ENCODE measurements around the gene GPR137. TPM values are rescaled to one million over a fixed set of nuclear protein-coding genes. Genes with fewer than 3 reads are reported as not detected.
A peak's percentile ranks its signal among the peaks of the same experiment; 100 is the strongest.

The GPR137 gene
- total RNA-seq, 1 donor from 2014 or later = 4.9 TPM

GRCh38 chr11:64334764-64335735 lies 49.4 kb downstream of the GPR137 start:
- Histone ChIP-seq H2AFZ (replicated peaks) (no peak overlapping the region), H3K36me3 (no peaks in the 10 kb centered on the region), H3K79me2 (ENCODE audit: low read depth) (no peaks in the 10 kb centered on the region), H3F3A (ENCODE audit: low read depth) (no peaks in the 10 kb centered on the region), H3K4me1 (no peaks in the 10 kb centered on the region), H4K20me1 (ENCODE audit: low read depth) (no peaks in the 10 kb centered on the region), H3K4me2 (no peak overlapping the region), H3K27me3 (peaks cover 11% of the 10 kb centered on the region), H3K9me3 (ENCODE audit: low read depth) (no peaks in the 10 kb centered on the region), H3K4me3 (no peak overlapping the region), H3K27ac (no peak overlapping the region), H3K9ac (no peak overlapping the region)
- H3K9me3 Mint-ChIP-seq = no peaks in the 10 kb centered on the region
- H3K4me1 Mint-ChIP-seq = peaks cover 10% of the 10 kb centered on the region
- DNase-seq (ENCODE audit: low spot score) = peak; percentile 51
- H3K36me3 Mint-ChIP-seq = no peaks in the 10 kb centered on the region
- TF ChIP-seq EZH2 (IDR thresholded peaks at IDR 0.05) = no peak
- TF ChIP-seq EZH2phosphoT487 (IDR thresholded peaks at IDR 0.05) = no peak
- TF ChIP-seq CTCF (IDR thresholded peaks at IDR 0.05) = no peak
- peaks cover 21% of the 10 kb centered on the region for H3K27me3 Mint-ChIP-seq (ENCODE audit: insufficient read depth, low read depth)
- H3K4me3 Mint-ChIP-seq = no peak overlapping the region
- H3K27ac Mint-ChIP-seq = no peak overlapping the region

GRCh38 chr11:64337538-64338249 lies 52.0 kb downstream of the GPR137 start:
- Histone ChIP-seq H2AFZ (replicated peaks) (no peak overlapping the region), H3K27me3 (peaks cover 31% of the 10 kb centered on the region), H3K9ac (no peak overlapping the region), H3K9me3 (ENCODE audit: low read depth) (no peaks in the 10 kb centered on the region), H4K20me1 (ENCODE audit: low read depth) (no peaks in the 10 kb centered on the region), H3K79me2 (ENCODE audit: low read depth) (no peaks in the 10 kb centered on the region), H3K27ac (no peak overlapping the region), H3K4me1 (peaks cover 12% of the 10 kb centered on the region), H3K36me3 (no peaks in the 10 kb centered on the region), H3K4me2 (no peak overlapping the region), H3F3A (ENCODE audit: low read depth) (peaks cover 17% of the 10 kb centered on the region), H3K4me3 (no peak overlapping the region)
- peaks cover 17% of the 10 kb centered on the region for H3K4me1 Mint-ChIP-seq
- H3K9me3 Mint-ChIP-seq = no peaks in the 10 kb centered on the region
- no peak for DNase-seq (ENCODE audit: low spot score)
- no peaks in the 10 kb centered on the region for H3K36me3 Mint-ChIP-seq
- no peak for TF ChIP-seq EZH2 (IDR thresholded peaks at IDR 0.05)
- TF ChIP-seq EZH2phosphoT487 (IDR thresholded peaks at IDR 0.05) = no peak
- TF ChIP-seq CTCF (IDR thresholded peaks at IDR 0.05) = no peak
- H3K27ac Mint-ChIP-seq = peak overlapping the region; percentile 10
- peaks cover 30% of the 10 kb centered on the region for H3K27me3 Mint-ChIP-seq (ENCODE audit: insufficient read depth, low read depth)
- H3K4me3 Mint-ChIP-seq = peak overlapping the region; percentile 41

GRCh38 chr11:64338716-64339115 lies 53.1 kb downstream of the GPR137 start:
- H3K27ac ChIP-seq = no peak overlapping the region
- peaks cover 31% of the 10 kb centered on the region for H3K27me3 ChIP-seq
- no peak for TF ChIP-seq EZH2phosphoT487 (IDR thresholded peaks at IDR 0.05)
- TF ChIP-seq EZH2 (IDR thresholded peaks at IDR 0.05) = no peak
- TF ChIP-seq CTCF (IDR thresholded peaks at IDR 0.05) = no peak
- no peak overlapping the region for H3K9ac ChIP-seq
- peaks cover 17% of the 10 kb centered on the region for H3K4me1 Mint-ChIP-seq
- no peak overlapping the region for H3K27ac Mint-ChIP-seq
- peaks cover 17% of the 10 kb centered on the region for H3F3A ChIP-seq (ENCODE audit: low read depth)
- peaks cover 17% of the 10 kb centered on the region for H3K4me1 ChIP-seq
- no peak overlapping the region for H2AFZ ChIP-seq (replicated peaks)
- H3K36me3 ChIP-seq = no peaks in the 10 kb centered on the region
- no peak overlapping the region for H3K4me2 ChIP-seq
- peaks cover 28% of the 10 kb centered on the region for H3K27me3 Mint-ChIP-seq (ENCODE audit: insufficient read depth, low read depth)
- DNase-seq (ENCODE audit: low spot score) = no peak
- H4K20me1 ChIP-seq (ENCODE audit: low read depth) = no peaks in the 10 kb centered on the region
- no peak overlapping the region for H3K4me3 ChIP-seq
- no peaks in the 10 kb centered on the region for H3K9me3 Mint-ChIP-seq
- no peaks in the 10 kb centered on the region for H3K36me3 Mint-ChIP-seq
- no peak overlapping the region for H3K4me3 Mint-ChIP-seq
- H3K9me3 ChIP-seq (ENCODE audit: low read depth) = no peaks in the 10 kb centered on the region
- no peaks in the 10 kb centered on the region for H3K79me2 ChIP-seq (ENCODE audit: low read depth)

Small RNAs within 50 kb of the gene (small RNA-seq; reads per million reads assigned to genes)
- gene RF00019 = not detected

Other genes starting within 250 kb of the GPR137 start
- gene FLRT1, start 249.9 kb upstream of the GPR137 start, total RNA-seq (ENCODE audit: low replicate concordance) = 0.11 and 0.12 TPM in 2 replicates
- gene MACROD1, start 119.7 kb upstream of the GPR137 start, total RNA-seq (ENCODE audit: low replicate concordance) = 11.9 and 27.8 TPM in 2 replicates
- gene STIP1, start 99.7 kb upstream of the GPR137 start, total RNA-seq (ENCODE audit: low replicate concordance) = 252 and 254 TPM in 2 replicates
- gene FERMT3, start 79.1 kb upstream of the GPR137 start, total RNA-seq (ENCODE audit: low replicate concordance) = 0.31 TPM in 1 of 2 replicates, not detected in the other
- 17.5 and 63.4 TPM in 2 replicates for gene TRPT1, start 59.7 kb upstream of the GPR137 start, total RNA-seq (ENCODE audit: low replicate concordance)
- 23.5 and 28.8 TPM in 2 replicates for gene NUDT22, start 59.6 kb upstream of the GPR137 start, total RNA-seq (ENCODE audit: low replicate concordance)
- gene DNAJC4, start 55.3 kb upstream of the GPR137 start, total RNA-seq (ENCODE audit: low replicate concordance) = 3.9 and 18.1 TPM in 2 replicates
- 2.3 and 6.8 TPM in 2 replicates for gene VEGFB, start 51.3 kb upstream of the GPR137 start, total RNA-seq (ENCODE audit: low replicate concordance)
- 5.3 and 25.1 TPM in 2 replicates for gene FKBP2, start 44.8 kb upstream of the GPR137 start, total RNA-seq (ENCODE audit: low replicate concordance)
- gene PPP1R14B, start 38.9 kb upstream of the GPR137 start, total RNA-seq (ENCODE audit: low replicate concordance) = 107 and 167 TPM in 2 replicates
- 15.6 and 43.4 TPM in 2 replicates for gene PLCB3, start 34.3 kb upstream of the GPR137 start, total RNA-seq (ENCODE audit: low replicate concordance)
- 19.0 and 49.6 TPM in 2 replicates for gene BAD, start 1.2 kb upstream of the GPR137 start, total RNA-seq (ENCODE audit: low replicate concordance)
- 0.19 TPM in 1 of 2 replicates, not detected in the other for gene KCNK4, start 5.5 kb downstream of the GPR137 start, total RNA-seq (ENCODE audit: low replicate concordance)
- 0.22 TPM in 1 of 2 replicates, not detected in the other for gene CATSPERZ, start 14.5 kb downstream of the GPR137 start, total RNA-seq (ENCODE audit: low replicate concordance)
- 5.5 and 22.0 TPM in 2 replicates for gene ESRRA, start 19.7 kb downstream of the GPR137 start, total RNA-seq (ENCODE audit: low replicate concordance)
- 257 and 284 TPM in 2 replicates for gene TRMT112, start 31.7 kb downstream of the GPR137 start, total RNA-seq (ENCODE audit: low replicate concordance)
- gene PRDX5, start 32.3 kb downstream of the GPR137 start, total RNA-seq (ENCODE audit: low replicate concordance) = 111 and 182 TPM in 2 replicates
- gene CCDC88B, start 54.4 kb downstream of the GPR137 start, total RNA-seq (ENCODE audit: low replicate concordance) = 0.62 and 9.0 TPM in 2 replicates
- 12.7 and 16.9 TPM in 2 replicates for gene RPS6KA4, start 73.3 kb downstream of the GPR137 start, total RNA-seq (ENCODE audit: low replicate concordance)

Measured in neural progenitor cell (in vitro differentiated cells).